IgD-negative memory B cell (primary cell): ENCODE data around the gene TNFRSF1B. TPM values are rescaled to one million over a fixed set of nuclear protein-coding genes. Genes with fewer than 3 reads are reported as not detected.

Experiments used
- H3K27ac Mint-ChIP-seq, 3 donors: one replicate each; pipeline ENCODE4 v1.8.0; 2020 to 2022; ENCODE audit warnings: mild to moderate bottlenecking in 3 of 3, mixed read lengths in 3 of 3, moderate library complexity in 1 of 3
- H3K27me3 Mint-ChIP-seq: one replicate; pipeline ENCODE4 v1.8.0; 2021; ENCODE audit warnings: mixed read lengths
- H3K36me3 Mint-ChIP-seq: one replicate; pipeline ENCODE4 v1.8.0; 2020; ENCODE audit warnings: mild to moderate bottlenecking, mixed read lengths
- H3K4me1 Mint-ChIP-seq, 3 donors: one replicate each; pipeline ENCODE4 v1.8.0; 2020 to 2022; ENCODE audit warnings: mixed read lengths in 3 of 3, mild to moderate bottlenecking in 1 of 3
- H3K4me3 Mint-ChIP-seq, 4 donors: one replicate each; pipeline ENCODE4 v1.8.0; 2020 to 2022; ENCODE audit warnings: mild to moderate bottlenecking in 4 of 4, mixed read lengths in 4 of 4, moderate library complexity in 3 of 4
- H3K9me3 Mint-ChIP-seq, 3 donors: one replicate each; pipeline ENCODE4 v1.8.0; 2020 to 2021; ENCODE audit warnings: mixed read lengths in 3 of 3, mild to moderate bottlenecking in 1 of 3
- polyA plus RNA-seq: library from polyadenylated mRNA; unstranded; fragments of 300-500 nt; fragmentation: Illumina TruSeq; gene quantifications from one replicate; pipeline ENCODE4 v1.2.3, GENCODE V29; 2021

TNFRSF1B gene
- 117 TPM for polyA plus RNA-seq

DNA sequence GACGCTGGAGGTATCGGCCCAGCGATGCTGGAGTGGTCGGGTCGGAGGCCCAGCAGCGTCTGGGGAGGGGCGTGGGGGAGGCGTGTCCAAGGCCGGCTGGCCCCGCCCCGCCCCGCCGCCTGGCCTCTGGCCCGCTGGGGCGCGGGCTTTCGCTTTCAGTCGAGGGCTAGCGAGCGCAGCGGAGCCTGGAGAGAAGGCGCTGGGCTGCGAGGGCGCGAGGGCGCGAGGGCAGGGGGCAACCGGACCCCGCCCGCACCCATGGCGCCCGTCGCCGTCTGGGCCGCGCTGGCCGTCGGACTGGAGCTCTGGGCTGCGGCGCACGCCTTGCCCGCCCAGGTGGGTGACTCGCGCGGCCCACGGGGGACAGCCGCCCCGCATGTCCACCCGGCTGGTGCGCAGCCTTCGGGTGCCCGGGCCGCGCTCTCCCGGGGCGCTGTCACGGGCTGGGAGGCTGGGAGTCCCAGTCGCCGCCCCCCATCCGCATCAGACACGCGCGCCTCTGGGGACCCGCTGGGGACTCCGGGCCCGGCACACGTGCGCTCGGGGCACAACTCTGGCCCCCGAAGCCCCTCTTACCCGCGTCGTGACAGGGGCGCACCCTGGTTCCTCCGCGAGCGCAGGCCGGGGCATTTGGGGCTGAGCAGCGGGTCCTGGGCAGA lies at the start of gene TNFRSF1B:
TSS of gene TNFRSF1B (plus strand) at position 158 of the 659 bp plus-strand sequence. CDS start at position 259, 101 bp downstream.
- H3K36me3 Mint-ChIP-seq: no peaks in the 10 kb centered on the region
- H3K4me3 Mint-ChIP-seq: peak within 1 kb of the TSS; percentile 97 to 100 (median 99)
- no peaks in the 10 kb centered on the region for H3K9me3 Mint-ChIP-seq

DNA sequence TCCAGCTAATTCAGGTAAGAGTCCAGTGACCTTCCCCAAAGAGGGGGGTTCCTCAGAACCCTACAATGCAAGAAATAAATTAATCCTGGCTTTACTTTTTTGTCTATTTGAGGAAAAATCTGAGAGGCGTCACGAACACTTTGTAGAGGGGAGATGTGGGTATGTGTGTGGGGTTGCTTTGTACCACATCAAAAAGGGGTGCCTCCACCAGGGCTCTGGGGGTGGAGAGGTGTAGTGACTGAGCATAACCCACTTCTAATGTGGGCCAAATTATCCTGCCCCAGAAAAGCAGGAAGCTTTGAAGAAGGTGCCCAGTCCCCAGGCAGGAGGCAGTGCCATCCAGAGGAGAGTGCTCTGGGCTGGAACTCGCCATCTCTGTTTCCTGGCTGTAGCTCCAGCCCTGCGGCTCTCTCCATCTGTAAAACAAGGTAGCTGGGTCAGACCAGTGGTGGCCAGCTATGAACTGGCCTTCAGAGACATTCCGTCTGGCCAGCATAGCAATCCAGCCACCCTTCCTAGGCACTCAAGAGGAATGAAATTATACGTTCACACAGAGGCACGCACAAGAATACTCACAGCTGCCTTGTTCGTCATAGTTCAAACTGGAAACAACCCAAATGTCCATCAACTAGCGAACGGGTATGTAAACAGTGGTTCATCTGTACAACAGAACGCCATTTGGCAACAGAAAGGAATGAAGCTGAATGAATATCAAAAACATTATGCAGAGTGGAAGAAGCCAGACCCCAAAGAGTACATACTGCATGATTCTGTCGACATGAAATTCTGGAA lies 45.4 kb upstream of the TNFRSF1B start:
- H3K4me3 Mint-ChIP-seq: no peak overlapping the region
- H3K4me1 Mint-ChIP-seq: peaks cover 15 to 21% (median 19%) of the 10 kb centered on the region in 3 donors
- peak overlapping the region in 1 of 3 donors; percentile 43 for H3K27ac Mint-ChIP-seq
- no peaks in the 10 kb centered on the region for H3K27me3 Mint-ChIP-seq
- no peaks in the 10 kb centered on the region for H3K9me3 Mint-ChIP-seq
- H3K36me3 Mint-ChIP-seq: no peaks in the 10 kb centered on the region

More for the DNA sequence above, at the start of gene TNFRSF1B:
- H3K27me3 Mint-ChIP-seq: no peaks in the 10 kb centered on the region
- H3K27ac Mint-ChIP-seq: peak within 1 kb of the TSS; percentile 89 to 98 (median 97)
- peaks cover 44 to 56% (median 55%) of the 10 kb centered on the region in 3 donors for H3K4me1 Mint-ChIP-seq

DNA sequence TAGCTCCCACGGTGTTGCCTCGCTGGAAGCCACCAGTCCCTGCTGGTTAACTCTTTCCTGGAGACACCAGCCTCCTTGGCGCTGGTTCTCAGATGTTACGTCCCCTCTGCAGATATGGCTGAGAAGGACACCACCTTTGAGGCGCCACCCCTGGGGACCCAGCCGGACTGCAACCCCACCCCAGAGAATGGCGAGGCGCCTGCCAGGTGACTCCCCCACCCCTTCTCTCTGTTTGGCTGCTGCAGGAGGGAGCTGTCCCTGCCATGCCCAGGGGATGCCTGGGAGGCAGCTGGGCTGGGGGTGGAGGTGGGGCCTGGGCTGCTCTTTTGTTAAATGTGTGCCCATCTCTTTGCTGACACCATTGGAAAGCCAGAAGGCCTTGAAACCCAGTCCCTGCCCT lies 43.6 kb upstream of the TNFRSF1B start:
- Mint-ChIP-seq H3K27ac (no peak overlapping the region), H3K9me3 (no peaks in the 10 kb centered on the region), H3K4me1 (peaks cover 15 to 30% (median 21%) of the 10 kb centered on the region in 3 donors), H3K4me3 (no peak overlapping the region), H3K27me3 (no peaks in the 10 kb centered on the region), H3K36me3 (no peaks in the 10 kb centered on the region)

DNA sequence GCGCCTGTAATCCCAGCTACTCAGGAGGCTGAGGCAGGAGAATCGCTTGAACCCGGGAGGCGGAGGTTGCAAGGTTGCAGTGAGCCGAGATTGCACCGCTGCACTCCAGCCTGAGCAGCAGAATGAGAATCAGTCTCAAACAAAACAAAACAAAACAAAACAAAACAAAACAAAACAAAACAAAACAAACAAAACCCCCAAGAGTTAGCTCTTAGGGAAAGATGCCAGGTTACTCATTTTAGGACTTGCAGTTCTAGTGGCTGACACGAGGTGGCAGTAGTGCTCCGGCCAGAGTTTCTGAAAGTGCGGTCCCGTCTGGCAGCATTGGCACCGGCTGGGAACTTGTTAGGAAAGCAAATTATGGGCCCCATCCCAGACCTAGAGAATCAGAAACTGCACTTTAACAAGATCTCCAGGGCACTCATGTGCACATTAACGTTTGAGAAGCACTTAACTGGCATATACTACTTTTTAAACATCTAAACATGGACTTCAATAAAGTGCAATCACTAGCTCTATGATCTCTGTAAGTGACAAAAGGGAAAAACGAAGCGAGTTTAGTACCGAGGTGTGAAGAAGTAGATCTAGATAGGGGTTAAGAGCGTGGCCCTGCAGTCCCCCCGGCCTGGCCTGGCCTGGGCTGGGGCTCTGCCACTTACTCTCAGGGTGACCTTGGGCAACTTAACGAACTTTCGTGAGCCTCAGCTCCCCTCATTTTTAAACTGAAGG lies 41.9 kb upstream of the TNFRSF1B start:
- H3K9me3 Mint-ChIP-seq: no peaks in the 10 kb centered on the region
- no peaks in the 10 kb centered on the region for H3K36me3 Mint-ChIP-seq
- H3K27me3 Mint-ChIP-seq: no peaks in the 10 kb centered on the region
- peaks cover 15 to 26% (median 23%) of the 10 kb centered on the region in 3 donors for H3K4me1 Mint-ChIP-seq
- H3K4me3 Mint-ChIP-seq: peak overlapping the region in 3 of 4 donors; percentile 1 to 92 (median 75)
- H3K27ac Mint-ChIP-seq: peak overlapping the region in 1 of 3 donors; percentile 93

DNA sequence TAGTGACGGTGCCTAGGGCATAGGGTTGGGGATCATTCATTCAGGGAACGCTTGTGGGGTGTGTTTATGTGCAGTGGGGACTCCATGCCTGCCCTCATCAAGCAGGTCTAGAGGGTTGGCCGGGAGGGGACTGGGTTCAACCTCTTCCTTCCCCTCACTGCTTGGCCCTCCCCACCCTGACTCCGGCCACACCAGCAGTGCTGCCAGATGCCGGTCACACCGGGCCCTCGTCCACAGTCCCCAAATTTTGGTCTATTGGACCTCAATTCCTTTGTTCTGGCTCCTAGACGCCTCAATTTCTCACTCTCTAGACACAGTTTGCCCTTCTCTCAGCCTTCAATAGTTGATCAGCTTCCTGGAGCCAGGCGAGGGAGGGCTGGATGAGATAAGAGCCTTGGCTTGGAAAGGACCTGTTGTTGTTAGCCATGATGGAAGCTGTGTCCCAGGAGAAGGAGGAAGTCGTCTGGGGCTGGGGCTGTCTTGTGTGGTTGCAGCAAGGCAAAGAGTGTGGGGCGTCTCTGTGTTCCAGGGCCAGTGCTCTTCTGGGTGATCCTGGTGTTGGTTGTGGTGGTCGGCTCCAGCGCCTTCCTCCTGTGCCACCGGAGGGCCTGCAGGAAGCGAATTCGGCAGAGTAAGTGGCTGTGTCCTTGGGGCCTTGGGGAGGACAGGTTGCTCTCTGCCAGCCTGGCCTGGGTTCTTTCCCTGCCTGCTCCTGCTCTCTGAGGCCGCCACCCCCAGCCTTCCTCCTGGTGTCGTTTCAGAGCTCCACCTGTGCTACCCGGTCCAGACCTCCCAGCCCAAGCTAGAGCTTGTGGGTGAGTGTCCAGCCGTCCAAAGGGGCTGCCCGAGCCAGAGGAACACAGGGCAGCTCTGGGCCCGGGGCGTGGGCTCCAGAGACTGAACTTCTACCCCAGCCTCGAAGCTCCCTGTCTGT lies 41.1 kb upstream of the TNFRSF1B start:
- Mint-ChIP-seq H3K27ac (peak overlapping the region in 2 of 3 donors; percentile 16 to 45), H3K9me3 (no peaks in the 10 kb centered on the region), H3K27me3 (no peaks in the 10 kb centered on the region), H3K4me1 (peaks cover 15 to 28% (median 26%) of the 10 kb centered on the region in 3 donors), H3K4me3 (peak overlapping the region in 2 of 4 donors; percentile 31 to 92), H3K36me3 (no peaks in the 10 kb centered on the region)

DNA sequence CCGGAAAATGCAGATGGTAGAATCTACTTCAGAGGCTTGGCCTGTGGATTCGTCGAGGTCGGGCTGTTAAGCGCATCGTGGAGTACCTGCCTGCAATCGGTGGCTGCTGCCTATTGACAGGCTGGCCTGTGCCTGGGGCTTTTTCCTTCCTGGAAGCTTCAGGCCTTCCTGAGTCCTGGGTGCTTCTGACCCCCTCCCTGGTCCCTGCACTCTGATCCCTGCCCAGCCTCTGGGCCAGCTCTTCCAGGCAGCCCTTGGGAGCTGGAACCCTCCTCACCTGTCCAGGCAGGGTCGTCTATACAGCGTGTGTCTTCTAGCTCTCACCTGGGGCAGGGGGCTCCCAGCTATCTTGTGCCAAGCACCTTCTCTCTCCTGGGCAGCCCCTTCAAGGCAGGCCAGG lies 40.0 kb upstream of the TNFRSF1B start:
- Mint-ChIP-seq H3K27ac (no peak overlapping the region), H3K9me3 (no peaks in the 10 kb centered on the region), H3K4me3 (no peak overlapping the region)

DNA sequence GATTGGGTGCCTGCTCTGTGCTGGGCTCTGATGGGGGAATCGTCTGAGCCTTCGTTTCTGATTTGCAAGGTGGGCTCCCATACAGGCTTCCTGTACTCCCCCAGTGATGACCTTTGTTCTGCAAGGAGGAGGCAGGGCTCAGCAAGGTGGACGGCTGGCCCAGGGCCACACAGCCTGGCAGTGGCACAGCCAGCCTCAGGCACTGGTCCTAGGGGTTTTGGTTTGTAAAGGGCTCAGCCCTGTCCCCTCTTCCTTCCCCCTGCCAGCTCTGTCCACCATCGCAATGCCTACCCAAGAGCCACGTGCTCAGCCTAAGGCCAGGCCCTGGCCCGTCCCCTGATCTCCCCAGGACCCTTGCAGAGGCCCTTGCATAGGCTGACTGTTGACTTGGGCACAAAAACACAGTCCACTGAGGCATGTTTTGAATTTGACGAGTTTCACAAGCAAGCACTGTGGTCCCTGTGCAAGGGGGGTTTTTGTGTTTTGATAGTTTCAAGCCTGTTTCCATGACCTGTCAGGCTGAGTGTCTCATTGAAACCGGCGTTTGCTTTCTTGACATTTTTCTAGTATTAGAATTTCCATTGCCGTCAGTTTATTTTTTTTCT lies 39.5 kb upstream of the TNFRSF1B start:
- H3K4me3 Mint-ChIP-seq: peak overlapping the region in 1 of 4 donors; percentile 27
- H3K27me3 Mint-ChIP-seq: no peaks in the 10 kb centered on the region
- no peaks in the 10 kb centered on the region for H3K36me3 Mint-ChIP-seq
- H3K4me1 Mint-ChIP-seq: peaks cover 15 to 28% (median 28%) of the 10 kb centered on the region in 3 donors
- H3K27ac Mint-ChIP-seq: no peak overlapping the region
- H3K9me3 Mint-ChIP-seq: no peaks in the 10 kb centered on the region

More for the DNA sequence above, 40.0 kb upstream of the TNFRSF1B start:
- H3K4me1 Mint-ChIP-seq: peaks cover 15 to 28% (median 26%) of the 10 kb centered on the region in 3 donors
- H3K36me3 Mint-ChIP-seq: no peaks in the 10 kb centered on the region
- no peaks in the 10 kb centered on the region for H3K27me3 Mint-ChIP-seq

DNA sequence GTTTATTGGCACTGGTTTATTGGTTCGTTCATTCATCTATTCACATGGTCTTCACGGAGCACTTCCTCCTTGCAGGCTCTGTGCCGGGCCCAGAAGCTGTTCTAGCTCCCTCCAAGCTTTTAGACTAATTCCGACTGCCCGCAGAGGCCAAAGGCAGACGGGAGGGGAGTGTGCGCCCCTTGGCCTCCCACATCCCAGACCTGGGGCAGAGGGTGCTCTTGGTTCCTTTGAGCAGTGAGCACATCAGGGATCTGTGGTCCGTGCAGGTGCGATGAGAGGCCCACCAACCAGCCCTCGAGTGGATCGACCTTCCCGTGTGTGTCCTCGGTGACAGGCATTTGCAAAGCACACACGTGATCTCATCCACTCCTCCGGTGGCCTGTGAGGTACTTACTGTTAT lies 38.7 kb upstream of the TNFRSF1B start:
- Mint-ChIP-seq H3K4me1 (peaks cover 21 to 33% (median 33%) of the 10 kb centered on the region in 3 donors), H3K27ac (peak overlapping the region in 1 of 3 donors; percentile 42), H3K9me3 (no peaks in the 10 kb centered on the region), H3K36me3 (no peaks in the 10 kb centered on the region), H3K4me3 (no peak overlapping the region), H3K27me3 (no peaks in the 10 kb centered on the region)

DNA sequence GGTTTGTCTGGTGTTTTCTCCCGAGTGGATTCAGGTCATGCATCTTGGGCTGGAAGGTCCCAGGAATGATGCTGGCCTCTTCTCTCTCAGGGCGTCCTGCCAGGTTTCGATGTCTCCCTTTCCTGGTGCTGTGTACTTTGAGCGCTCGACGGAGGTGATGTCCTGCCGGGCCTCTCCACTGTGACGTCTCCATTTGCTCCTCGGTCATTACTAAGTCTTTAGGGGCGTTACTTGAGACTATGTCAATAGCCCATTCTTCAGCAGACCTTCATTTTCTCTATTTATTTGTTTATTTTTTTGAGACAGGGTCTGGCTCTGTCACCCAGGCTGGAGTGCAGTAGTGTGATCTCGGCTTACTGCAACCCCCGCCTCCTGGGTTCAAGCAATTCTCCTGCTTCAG lies 37.2 kb upstream of the TNFRSF1B start:
- Mint-ChIP-seq H3K4me3 (no peak overlapping the region), H3K9me3 (no peaks in the 10 kb centered on the region), H3K36me3 (no peaks in the 10 kb centered on the region), H3K4me1 (peaks cover 22 to 38% (median 35%) of the 10 kb centered on the region in 3 donors), H3K27ac (peak overlapping the region in 1 of 3 donors; percentile 57), H3K27me3 (no peaks in the 10 kb centered on the region)

DNA sequence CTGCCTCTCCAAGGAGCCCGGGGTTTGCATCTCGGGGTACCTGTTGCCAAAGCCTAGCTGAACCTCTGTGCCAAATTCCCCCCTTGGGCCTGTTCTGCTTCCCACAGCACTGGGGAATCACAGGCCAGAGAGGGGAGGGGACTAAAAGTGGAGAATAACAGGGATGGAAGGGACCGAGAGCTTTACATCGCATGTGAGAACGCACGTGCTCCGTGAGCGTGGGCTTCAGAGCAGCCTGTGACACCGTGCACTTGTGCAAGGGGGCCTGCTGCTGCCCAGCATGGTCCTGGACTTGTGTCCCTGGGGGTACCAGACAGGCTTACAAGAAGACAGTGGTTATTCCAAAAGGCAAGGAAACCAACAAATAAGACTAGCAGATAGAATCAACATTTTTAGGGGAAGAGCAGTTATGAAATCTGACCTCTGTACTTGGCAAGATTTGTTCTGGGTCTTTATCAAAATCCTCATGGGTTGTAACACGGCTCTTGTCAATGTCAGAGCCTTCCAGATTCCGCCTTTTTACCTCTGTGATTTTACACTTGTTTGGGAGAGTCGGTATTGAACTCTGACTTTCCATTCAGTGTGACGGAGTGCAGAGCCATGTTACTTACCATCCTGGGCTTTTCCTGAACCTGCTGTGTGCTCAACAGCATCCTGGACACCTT lies 36.2 kb upstream of the TNFRSF1B start:
- Mint-ChIP-seq H3K4me1 (peaks cover 14 to 33% (median 25%) of the 10 kb centered on the region in 3 donors), H3K36me3 (no peaks in the 10 kb centered on the region), H3K27me3 (no peaks in the 10 kb centered on the region), H3K9me3 (no peaks in the 10 kb centered on the region), H3K4me3 (no peak overlapping the region), H3K27ac (no peak overlapping the region)

DNA sequence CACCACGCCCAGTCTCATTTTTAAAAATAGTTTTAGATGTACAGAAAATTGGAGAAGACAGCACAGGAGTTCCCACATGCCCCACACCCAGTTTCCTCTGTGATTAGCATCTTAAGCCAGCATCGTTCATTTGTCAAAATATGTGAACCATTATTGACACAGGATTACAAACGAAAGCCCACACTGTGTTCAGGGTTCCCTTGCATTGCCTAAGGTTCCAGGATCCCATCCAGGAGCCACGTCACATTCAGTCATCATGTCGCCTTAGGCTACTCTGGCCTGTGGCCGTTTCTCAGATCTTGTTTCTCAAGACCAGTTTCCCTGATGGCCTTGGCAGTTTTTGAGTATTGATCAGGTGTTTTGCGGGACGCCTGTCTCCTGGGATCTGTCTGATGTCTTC lies 34.7 kb upstream of the TNFRSF1B start:
- Mint-ChIP-seq H3K9me3 (no peaks in the 10 kb centered on the region), H3K4me3 (peak overlapping the region in 1 of 4 donors; percentile 75), H3K36me3 (no peaks in the 10 kb centered on the region), H3K4me1 (peaks cover 7 to 25% (median 17%) of the 10 kb centered on the region in 3 donors), H3K27ac (peak overlapping the region in 1 of 3 donors; percentile 59), H3K27me3 (no peaks in the 10 kb centered on the region)

DNA sequence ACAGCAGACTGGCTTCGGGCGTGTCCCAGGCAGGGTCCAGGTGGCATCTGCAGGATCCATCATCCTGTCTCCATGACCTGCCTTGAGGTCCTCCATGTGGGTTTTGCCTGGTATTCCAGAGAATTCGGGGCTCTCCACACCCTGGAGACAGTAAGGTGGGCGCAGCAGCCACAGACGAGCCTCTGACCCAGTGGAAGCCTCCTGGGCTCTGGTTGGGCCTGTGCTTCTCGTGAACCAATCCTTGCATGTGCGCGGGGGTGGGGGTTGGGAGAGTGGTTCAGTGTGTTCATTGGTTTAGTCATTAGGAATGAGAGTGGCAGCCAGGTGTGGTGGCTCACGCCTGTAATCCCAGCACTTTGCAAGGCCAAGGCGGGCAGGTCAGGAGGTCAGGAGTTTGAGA lies 32.1 kb upstream of the TNFRSF1B start:
- Mint-ChIP-seq H3K27me3 (no peaks in the 10 kb centered on the region), H3K27ac (no peak overlapping the region), H3K9me3 (no peaks in the 10 kb centered on the region), H3K4me1 (peaks cover 7 to 23% (median 13%) of the 10 kb centered on the region in 3 donors), H3K36me3 (no peaks in the 10 kb centered on the region), H3K4me3 (no peak overlapping the region)

DNA sequence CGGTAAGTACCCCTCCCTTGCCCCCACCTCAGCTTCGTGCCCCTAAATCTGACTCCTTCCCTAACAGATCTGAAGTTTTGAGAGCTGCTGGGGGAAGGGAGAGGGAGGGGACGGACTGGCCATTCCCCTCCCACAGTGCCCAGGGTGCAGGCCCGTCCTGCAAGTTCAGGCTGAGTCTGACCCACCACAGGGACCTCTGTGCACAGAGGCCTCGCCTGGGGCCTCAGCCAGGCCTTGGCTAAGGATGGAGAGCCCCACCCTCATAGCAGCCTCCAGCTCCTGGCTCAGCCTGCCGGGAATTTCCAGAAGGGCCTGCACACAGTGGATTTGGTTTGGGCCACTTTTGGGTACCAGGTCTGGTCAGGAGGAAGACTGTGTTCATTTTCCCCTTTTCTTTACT lies 31.2 kb upstream of the TNFRSF1B start:
- Mint-ChIP-seq H3K4me3 (peak overlapping the region in 1 of 4 donors; percentile 32), H3K36me3 (no peaks in the 10 kb centered on the region), H3K27ac (no peak overlapping the region), H3K27me3 (no peaks in the 10 kb centered on the region), H3K4me1 (peaks cover 7 to 21% (median 12%) of the 10 kb centered on the region in 3 donors), H3K9me3 (no peaks in the 10 kb centered on the region)
